Measurements from ENCODE around the gene SLC12A1.
A peak's percentile ranks its signal among the peaks of the same experiment; 100 is the strongest.

SLC12A1 gene

GRCh38 chr15:48205981-48206380 lies at the start of gene SLC12A1:
TSS of gene SLC12A1 (plus strand) at chr15:48206302. CDS start at chr15:48207720, 1,418 bp downstream.
- no peak for DNase-seq

- DNase-seq = no peak
These were observed 37.5 kb upstream of the SLC12A1 start for GRCh38 chr15:48168616-48169015.

- DNase-seq = no peak
These were observed 35.1 kb upstream of the SLC12A1 start for GRCh38 chr15:48170981-48171380.

- no peak for DNase-seq
These were observed 31.0 kb upstream of the SLC12A1 start for GRCh38 chr15:48175126-48175525.

- no peak for DNase-seq
These were observed 30.0 kb upstream of the SLC12A1 start for GRCh38 chr15:48176112-48176511.

GRCh38 chr15:48176957-48177356 lies 29.1 kb upstream of the SLC12A1 start:
- DNase-seq = no peak

GRCh38 chr15:48177383-48177765 lies 28.7 kb upstream of the SLC12A1 start:
- no peak for DNase-seq

- DNase-seq = peak; percentile 74
These were observed 28.1 kb upstream of the SLC12A1 start, which contains the start of gene MYEF2 for GRCh38 chr15:48177766-48178647. TSS of gene MYEF2 (minus strand) at chr15:48178295. CDS start at chr15:48178237, 58 bp downstream.

GRCh38 chr15:48178648-48178931 lies 27.5 kb upstream of the SLC12A1 start:
- no peak for DNase-seq

- DNase-seq = no peak
These were observed 23.4 kb upstream of the SLC12A1 start for GRCh38 chr15:48182749-48183148.

- no peak for DNase-seq
These were observed 20.6 kb upstream of the SLC12A1 start for GRCh38 chr15:48185529-48185928.

- DNase-seq = no peak
These were observed 19.8 kb upstream of the SLC12A1 start for GRCh38 chr15:48186271-48186670.

- DNase-seq = peak; percentile 33
These were observed 15.0 kb upstream of the SLC12A1 start for GRCh38 chr15:48190932-48191573.

- DNase-seq = no peak
These were observed 14.4 kb upstream of the SLC12A1 start, which contains the start of gene CTXN2 for GRCh38 chr15:48191574-48192225. TSS of gene CTXN2 (plus strand) at chr15:48191665. CDS start at chr15:48201301, 9,636 bp downstream.

GRCh38 chr15:48202068-48202467 lies 4.0 kb upstream of the SLC12A1 start:
- DNase-seq = no peak

GRCh38 chr15:48221261-48221660 lies 15.2 kb downstream of the SLC12A1 start:
- no peak for DNase-seq

GRCh38 chr15:48221885-48222284 lies 15.8 kb downstream of the SLC12A1 start:
- DNase-seq = peak; percentile 8

GRCh38 chr15:48222627-48223026 lies 16.5 kb downstream of the SLC12A1 start:
- DNase-seq = no peak

- DNase-seq = no peak
These were observed 19.7 kb downstream of the SLC12A1 start for GRCh38 chr15:48225771-48226170.

GRCh38 chr15:48230498-48230897 lies 24.4 kb downstream of the SLC12A1 start:
- DNase-seq = no peak

- DNase-seq = no peak
These were observed 27.1 kb downstream of the SLC12A1 start for GRCh38 chr15:48233246-48233645.

- DNase-seq = no peak
These were observed 33.2 kb downstream of the SLC12A1 start for GRCh38 chr15:48239334-48239733.

- DNase-seq = no peak
These were observed 35.9 kb downstream of the SLC12A1 start for GRCh38 chr15:48242015-48242414.

- no peak for DNase-seq
These were observed 36.4 kb downstream of the SLC12A1 start for GRCh38 chr15:48242535-48242934.

Measured in NCI-H1048 (cell line).